ENCODE results near the gene CLEC2A. TPM values are rescaled to one million over a fixed set of nuclear protein-coding genes. Genes with fewer than 3 reads are reported as not detected.

CLEC2A gene
- total RNA-seq, 1 experiment from 2014 or later: 0.87 TPM

DNA sequence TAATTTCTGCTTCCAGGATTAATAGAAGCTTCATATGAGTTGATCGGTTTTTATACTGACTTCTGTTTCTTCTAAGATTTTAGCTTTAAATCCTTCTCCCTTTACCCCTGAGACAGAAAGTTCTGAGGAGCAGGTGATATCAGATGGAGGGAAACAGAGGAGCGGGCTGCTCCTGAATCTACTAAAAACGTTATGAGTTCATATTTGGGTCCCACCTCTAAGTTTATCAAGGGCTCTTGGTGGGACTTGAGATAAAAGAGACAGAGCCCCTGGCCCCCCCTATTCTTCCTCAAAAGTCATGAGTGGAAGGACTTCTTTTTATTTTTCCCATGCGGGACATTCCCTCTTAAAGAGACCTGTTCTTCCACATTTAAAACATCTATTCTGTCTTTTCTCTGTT, 23.8 kb downstream of the CLEC2A start:
- Mint-ChIP-seq H3K27me3 (ENCODE audit: low read depth) (0 out of 2 replicates have a peak, but pooled peaks cover 2% of the 10 kb centered on the region), H3K4me3 (no peak overlapping the region), H3K9me3 (peaks cover 39 to 46% of the 10 kb centered on the region in 2 experiments), H3K4me1 (no peaks in the 10 kb centered on the region), H3K27ac (no peak overlapping the region), H3K36me3 (ENCODE audit: insufficient read depth in 1 of 3, low read depth in 3 of 3) (peaks cover 21 to 46% (median 44%) of the 10 kb centered on the region in 3 experiments)
- H3K4ac ChIP-seq (ENCODE audit: low read depth, low read length): no peak overlapping the region
- DNase-seq: no peak
- H3K9ac ChIP-seq (ENCODE audit: extremely low read depth, insufficient read length, low read length): no peak overlapping the region
- H4K91ac ChIP-seq (ENCODE audit: insufficient read length, low read depth, low read length): no peak overlapping the region
- no peaks in the 10 kb centered on the region for H3K79me1 ChIP-seq (ENCODE audit: insufficient read depth, low read depth, low read length, poor library complexity, severe bottlenecking)
- H2BK20ac ChIP-seq (ENCODE audit: low read depth, low read length, poor library complexity, severe bottlenecking): no peak overlapping the region
- H2BK5ac ChIP-seq (ENCODE audit: insufficient read length, low read length): no peak overlapping the region
- H2AFZ ChIP-seq (ENCODE audit: low read length): no peak overlapping the region
- TF ChIP-seq, protein P1, sequence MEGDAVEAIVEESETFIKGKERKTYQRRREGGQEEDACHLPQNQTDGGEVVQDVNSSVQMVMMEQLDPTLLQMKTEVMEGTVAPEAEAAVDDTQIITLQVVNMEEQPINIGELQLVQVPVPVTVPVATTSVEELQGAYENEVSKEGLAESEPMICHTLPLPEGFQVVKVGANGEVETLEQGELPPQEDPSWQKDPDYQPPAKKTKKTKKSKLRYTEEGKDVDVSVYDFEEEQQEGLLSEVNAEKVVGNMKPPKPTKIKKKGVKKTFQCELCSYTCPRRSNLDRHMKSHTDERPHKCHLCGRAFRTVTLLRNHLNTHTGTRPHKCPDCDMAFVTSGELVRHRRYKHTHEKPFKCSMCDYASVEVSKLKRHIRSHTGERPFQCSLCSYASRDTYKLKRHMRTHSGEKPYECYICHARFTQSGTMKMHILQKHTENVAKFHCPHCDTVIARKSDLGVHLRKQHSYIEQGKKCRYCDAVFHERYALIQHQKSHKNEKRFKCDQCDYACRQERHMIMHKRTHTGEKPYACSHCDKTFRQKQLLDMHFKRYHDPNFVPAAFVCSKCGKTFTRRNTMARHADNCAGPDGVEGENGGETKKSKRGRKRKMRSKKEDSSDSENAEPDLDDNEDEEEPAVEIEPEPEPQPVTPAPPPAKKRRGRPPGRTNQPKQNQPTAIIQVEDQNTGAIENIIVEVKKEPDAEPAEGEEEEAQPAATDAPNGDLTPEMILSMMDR (conservative IDR thresholded peaks at IDR 0.05): no peak
- H3K23ac ChIP-seq (ENCODE audit: insufficient read length, low read depth, low read length): no peak overlapping the region
- H2BK15ac ChIP-seq (ENCODE audit: low read depth, low read length): no peak overlapping the region
- H3K4me1 ChIP-seq (ENCODE audit: insufficient read depth, low read length): no peaks in the 10 kb centered on the region
- peaks cover 13% of the 10 kb centered on the region for H3K9me3 ChIP-seq (ENCODE audit: control insufficient read depth, low read depth, low read length)
- H2BK12ac ChIP-seq (ENCODE audit: insufficient read length, low read depth, low read length): no peak overlapping the region
- no peak overlapping the region for H3K4me2 ChIP-seq (ENCODE audit: insufficient read depth, insufficient read length, low read length)
- H3T11ph ChIP-seq (ENCODE audit: low read length): no peak overlapping the region
- no peak overlapping the region for H3K56ac ChIP-seq (ENCODE audit: insufficient read length, low read depth, low read length)
- H3K18ac ChIP-seq (ENCODE audit: insufficient read length, low read depth, low read length): no peak overlapping the region
- H3K27me3 ChIP-seq (ENCODE audit: insufficient read depth, low read length): no peaks in the 10 kb centered on the region
- no peak overlapping the region for H4K5ac ChIP-seq (ENCODE audit: insufficient read length, low read depth, low read length)
- H4K20me1 ChIP-seq (ENCODE audit: control insufficient read depth, insufficient read depth, insufficient read length): no peaks in the 10 kb centered on the region
- no peak overlapping the region for H2BK120ac ChIP-seq (ENCODE audit: low read depth, low read length, poor library complexity, severe bottlenecking)
- H3K14ac ChIP-seq (ENCODE audit: insufficient read depth, low read length): no peak overlapping the region
- no peak overlapping the region for H2AK5ac ChIP-seq (ENCODE audit: insufficient read length, low read length)
- H3K23me2 ChIP-seq (ENCODE audit: insufficient read length, low read depth, low read length, poor library complexity, severe bottlenecking): no peaks in the 10 kb centered on the region
- no peaks in the 10 kb centered on the region for H3K79me2 ChIP-seq (ENCODE audit: insufficient read depth, low read length)
- no peak overlapping the region for H3K27ac ChIP-seq (ENCODE audit: insufficient read length, low read depth, low read length)
- no CpG with 5 or more reads among the region's 4 CpGs for WGBS (ENCODE audit: extremely low coverage, insufficient read length, low lambda C conversion rate)
- H4K8ac ChIP-seq (replicated peaks; ENCODE audit: insufficient read length, low read depth, low read length): no peak overlapping the region

All from H9 (cell line).